Right ventricle myocardium inferior (tissue), 1 donor: ENCODE data around the gene FOXL2NB. TPM values are rescaled to one million over a fixed set of nuclear protein-coding genes. Genes with fewer than 3 reads are reported as not detected.

Source experiments
- ATAC-seq: fragments of 200-7000 bp; cut with Tn5 transposase; one replicate; pipeline ENCODE4 v1.9.1; 2020; ENCODE audit warnings: mild to moderate bottlenecking, moderate library complexity
- DNase-seq: peaks from one replicate; pipeline ENCODE4 v3.0.0; 2021; ENCODE audit errors: missing footprints
- intact Hi-C: fragments of 100-400 bp; cut with DNase I; formaldehyde crosslinking; loops from one replicate; pipeline ENCODE4 v1.11.0; 2022
- long read RNA-seq: library from polyadenylated mRNA; unstranded; transcript quantifications from one replicate; pipeline ENCODE4 v2.0.0, GENCODE V29; 2021
- total RNA-seq: library from RNA; stranded (reverse); fragmentation: NEBNext Ultra II Directional; extraction: Animal tissue kit (Norgen Biotek cat#: 25700); gene quantifications from one replicate; pipeline ENCODE4 v1.2.1, GENCODE V29; 2021
- donor health status: DM: no; HTN: yes; CAD: no; lungs with severe emphysema.

The FOXL2NB gene
- not detected for total RNA-seq
- long read RNA-seq, result 0 reads

- ATAC-seq, result no peak
- no peak for DNase-seq
- intact Hi-C loops, result loop anchor here (10.0 kb wide), 1 partner anchor 158 kb away; no protein-coding TSS in a partner anchor
These were observed at the start of gene FOXL2NB, which contains the start of gene FOXL2 for GRCh38 chr3:138946663-138947494. TSS of gene FOXL2NB (plus strand) at chr3:138947217. CDS start at chr3:138947365, 148 bp downstream. TSS of gene FOXL2 (minus strand) at chr3:138947137. CDS start at chr3:138946722, 415 bp downstream.

GRCh38 chr3:138898301-138898700, 48.7 kb upstream of the FOXL2NB start:
- intact Hi-C loops, result loop anchor here (5.0 kb wide), 1 partner anchor 61 kb away; no protein-coding TSS in a partner anchor
- DNase-seq, result no peak

GRCh38 chr3:138898708-138899107, 48.3 kb upstream of the FOXL2NB start:
- no peak for DNase-seq
- ATAC-seq, result peak; percentile 53
- intact Hi-C loops, result loop anchor here (5.0 kb wide), 1 partner anchor 61 kb away; no protein-coding TSS in a partner anchor

More at GRCh38 chr3:138898301-138898700, 48.7 kb upstream of the FOXL2NB start:
- ATAC-seq, result peak; percentile 84

- DNase-seq (no peak), ATAC-seq (no peak)
- intact Hi-C loops, result loop anchor here (5.0 kb wide), 1 partner anchor 62 kb away; no protein-coding TSS in a partner anchor
These were observed 47.5 kb upstream of the FOXL2NB start for GRCh38 chr3:138899351-138899991.

- intact Hi-C loops, result no loop called here
- no peak for ATAC-seq
- DNase-seq, result no peak
These were observed 45.5 kb upstream of the FOXL2NB start for GRCh38 chr3:138901567-138901966.

GRCh38 chr3:138902171-138902570, 44.8 kb upstream of the FOXL2NB start:
- ATAC-seq (no peak), DNase-seq (no peak)
- intact Hi-C loops, result no loop called here

- intact Hi-C loops, result no loop called here
- ATAC-seq (no peak), DNase-seq (no peak)
These were observed 39.5 kb upstream of the FOXL2NB start for GRCh38 chr3:138907539-138907938.

GRCh38 chr3:138908846-138909245, 38.2 kb upstream of the FOXL2NB start:
- no peak for ATAC-seq
- intact Hi-C loops, result no loop called here
- no peak for DNase-seq

- DNase-seq (no peak), ATAC-seq (no peak)
- intact Hi-C loops, result loop anchor here (10.0 kb wide), 2 partner anchors 435 to 565 kb away; partner anchors contain the start of gene MRAS
These were observed 37.1 kb upstream of the FOXL2NB start for GRCh38 chr3:138909904-138910303.

GRCh38 chr3:138911621-138912020, 35.4 kb upstream of the FOXL2NB start:
- no peak for ATAC-seq
- DNase-seq, result no peak
- intact Hi-C loops, result loop anchor here (10.0 kb wide), 2 partner anchors 437 to 567 kb away; partner anchors contain the start of gene MRAS

GRCh38 chr3:138912237-138912636, 34.8 kb upstream of the FOXL2NB start:
- ATAC-seq, result no peak

GRCh38 chr3:138913766-138914165, 33.3 kb upstream of the FOXL2NB start:
- intact Hi-C loops, result loop anchor here (2.0 to 10.0 kb wide), 3 partner anchors 79 to 569 kb away; partner anchors contain the start of genes MRAS and PIK3CB

More at GRCh38 chr3:138912237-138912636, 34.8 kb upstream of the FOXL2NB start:
- intact Hi-C loops, result loop anchor here (10.0 kb wide), 2 partner anchors 437 to 567 kb away; partner anchors contain the start of gene MRAS
- DNase-seq, result no peak

GRCh38 chr3:138914870-138915502, 32.0 kb upstream of the FOXL2NB start:
- DNase-seq, result no peak
- no peak for ATAC-seq
- intact Hi-C loops, result loop anchor here (1.0 to 10.0 kb wide), 5 partner anchors 80 to 570 kb away; partner anchors contain the start of genes CEP70, MRAS and PIK3CB

More at GRCh38 chr3:138913766-138914165, 33.3 kb upstream of the FOXL2NB start:
- DNase-seq (no peak), ATAC-seq (no peak)

- intact Hi-C loops, result loop anchor here (1.0 to 10.0 kb wide), 5 partner anchors 81 to 571 kb away; partner anchors contain the start of genes CEP70, MRAS and PIK3CB
- peak; percentile 97 for ATAC-seq
- DNase-seq, result peak; percentile 97
These were observed 31.2 kb upstream of the FOXL2NB start for GRCh38 chr3:138915503-138916498.

- ATAC-seq, result no peak
- intact Hi-C loops, result loop anchor here (10.0 kb wide), 2 partner anchors 442 to 572 kb away; partner anchors contain the start of gene MRAS
- DNase-seq, result no peak
These were observed 30.2 kb upstream of the FOXL2NB start for GRCh38 chr3:138916824-138917223.

GRCh38 chr3:138919325-138919724, 27.7 kb upstream of the FOXL2NB start:
- ATAC-seq, result no peak
- DNase-seq, result no peak
- intact Hi-C loops, result loop anchor here (10.0 kb wide), 2 partner anchors 445 to 575 kb away; partner anchors contain the start of gene MRAS
